ENCODE data around the gene PLD1.

Gene PLD1

DNA sequence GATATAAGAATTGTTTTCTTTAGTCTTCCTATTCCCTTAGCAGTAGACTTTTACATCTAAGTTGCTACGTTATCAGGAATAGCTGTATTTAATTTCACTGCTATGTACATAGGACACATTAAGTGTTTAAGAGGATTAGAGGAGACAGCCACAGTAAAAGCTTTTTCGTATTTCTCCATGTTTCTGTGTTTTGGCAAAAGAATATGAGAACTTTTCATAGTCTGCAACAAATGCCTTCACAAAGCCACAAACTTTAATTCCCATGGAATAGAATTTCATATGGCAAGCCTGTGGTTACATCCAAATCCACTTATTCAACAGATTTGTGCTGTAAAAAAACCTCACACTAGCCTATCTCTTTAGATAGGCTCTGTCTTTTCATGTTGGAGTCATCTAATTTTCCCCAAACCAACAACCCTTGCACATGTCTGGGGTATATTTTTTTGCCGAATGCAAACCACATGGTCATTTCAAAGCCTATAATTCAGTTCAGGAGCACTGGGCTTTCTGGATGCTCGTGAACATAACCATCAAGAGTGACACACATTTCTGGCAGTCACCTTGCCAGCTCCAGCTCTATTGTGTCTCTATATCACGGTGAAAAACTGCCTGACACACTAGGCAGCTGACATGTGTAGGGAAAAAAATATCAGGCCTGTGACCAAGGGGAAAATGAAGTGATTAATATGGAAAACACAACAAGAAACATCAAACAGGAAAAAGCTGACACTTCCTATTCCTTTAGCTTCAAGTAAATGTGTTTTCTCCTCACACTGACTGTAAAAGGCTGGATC lies 19.2 kb downstream of the PLD1 start:
- no peak for DNase-seq

DNA sequence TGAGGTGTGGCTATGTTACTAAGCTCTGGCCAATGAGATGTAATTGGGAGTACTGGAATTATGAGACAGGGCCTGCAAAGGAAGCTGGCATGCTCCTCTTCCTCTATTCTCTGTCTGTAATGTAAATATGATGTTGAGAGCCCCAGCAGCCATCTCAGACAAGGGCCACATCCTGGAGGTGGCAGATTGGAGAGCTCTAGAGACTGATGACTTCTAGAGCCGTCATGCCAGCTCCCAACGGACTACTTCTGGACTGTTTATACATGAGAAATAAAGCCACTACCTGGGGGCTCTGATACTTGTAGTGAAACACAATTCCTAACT lies 19.7 kb downstream of the PLD1 start:
- DNase-seq: no peak

DNA sequence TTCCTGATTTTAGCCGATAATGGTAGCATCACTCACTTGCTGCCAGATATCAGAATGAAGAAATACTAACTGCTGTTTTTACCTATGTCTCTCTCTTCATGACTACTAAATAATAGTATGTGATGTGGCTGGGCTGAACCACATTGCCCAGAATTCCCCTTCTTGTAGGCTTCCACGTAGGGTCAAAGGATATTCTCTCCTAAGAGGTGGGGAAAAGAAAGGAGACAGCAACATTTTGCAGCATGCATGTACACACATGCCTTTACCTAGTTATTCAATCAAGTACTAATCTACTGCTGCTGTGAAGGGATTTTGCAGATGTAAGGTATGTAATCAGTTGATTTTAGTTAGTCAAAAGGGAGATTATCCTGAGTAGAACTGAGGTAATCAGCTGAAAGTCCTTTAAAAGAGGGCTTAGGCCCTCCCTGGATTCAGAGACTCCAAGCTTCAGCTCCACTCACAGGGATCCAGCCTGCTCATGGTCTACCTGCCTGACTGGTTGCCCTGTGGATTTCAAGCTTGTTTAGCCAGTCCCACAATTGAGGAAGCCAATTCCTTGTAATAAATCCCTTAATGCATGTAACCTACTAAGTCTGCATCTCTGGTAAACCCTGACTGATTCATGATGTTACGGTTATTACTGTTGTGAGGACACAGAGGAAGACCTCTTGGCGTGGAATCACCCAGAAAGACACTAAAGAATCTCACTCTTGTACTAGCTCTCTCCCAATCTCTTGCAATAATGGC lies 20.4 kb downstream of the PLD1 start:
- no peak for DNase-seq

DNA sequence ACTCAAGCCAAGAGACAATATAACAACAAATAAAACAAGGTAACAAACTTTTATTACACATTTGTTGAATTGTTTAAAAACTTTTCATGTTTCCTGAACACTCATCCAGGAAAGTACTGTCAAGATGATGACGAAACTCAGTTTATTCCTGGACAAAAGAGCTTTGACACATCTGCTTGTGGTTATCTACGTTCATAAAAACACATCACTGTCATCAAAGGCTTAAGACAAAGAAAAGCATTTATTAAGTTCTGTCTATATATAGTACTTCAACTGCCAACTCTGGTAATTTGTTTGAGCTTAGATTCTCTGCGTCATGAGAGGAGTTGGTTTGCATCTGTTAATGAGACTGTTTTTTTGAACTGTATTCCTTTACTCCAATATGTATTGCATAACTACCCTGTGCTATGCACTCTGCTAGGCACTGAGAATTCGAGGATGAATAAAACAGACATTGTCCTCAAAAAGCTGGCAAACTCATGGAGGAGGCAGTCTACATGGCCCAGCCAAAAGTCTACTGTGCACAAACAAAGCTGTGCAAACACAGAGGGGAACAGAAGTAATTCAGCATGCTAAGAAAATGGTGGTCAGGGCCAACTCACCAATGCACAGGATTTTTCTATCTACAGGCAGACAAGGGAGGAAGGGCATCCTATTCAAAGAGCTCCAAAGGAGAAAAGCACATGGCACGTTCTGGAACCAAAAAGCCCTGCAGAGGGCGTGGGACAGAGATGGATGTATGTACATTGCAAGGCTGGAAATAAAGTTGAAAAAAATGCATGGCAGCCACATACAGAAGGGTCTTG lies 21.5 kb downstream of the PLD1 start:
- no peak for DNase-seq

DNA sequence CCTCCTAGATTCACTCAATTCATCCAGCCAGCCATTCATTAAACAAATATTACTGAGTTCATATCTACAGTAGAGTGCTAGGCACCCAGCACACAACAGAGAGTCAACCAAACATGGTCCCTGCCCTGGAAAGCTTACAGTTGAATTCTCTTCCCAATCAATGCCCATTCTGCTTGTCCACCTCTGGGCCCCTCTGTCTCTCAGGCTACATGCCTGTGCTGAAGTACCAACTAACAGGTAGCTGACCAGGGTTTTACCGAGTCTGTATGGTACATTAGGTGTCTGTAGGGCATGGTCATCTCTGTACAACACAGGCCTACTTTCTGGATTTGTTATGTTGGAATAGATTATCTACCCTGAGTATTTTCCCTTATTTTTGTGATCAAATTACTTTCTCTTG lies 23.3 kb downstream of the PLD1 start:
- DNase-seq: no peak

DNA sequence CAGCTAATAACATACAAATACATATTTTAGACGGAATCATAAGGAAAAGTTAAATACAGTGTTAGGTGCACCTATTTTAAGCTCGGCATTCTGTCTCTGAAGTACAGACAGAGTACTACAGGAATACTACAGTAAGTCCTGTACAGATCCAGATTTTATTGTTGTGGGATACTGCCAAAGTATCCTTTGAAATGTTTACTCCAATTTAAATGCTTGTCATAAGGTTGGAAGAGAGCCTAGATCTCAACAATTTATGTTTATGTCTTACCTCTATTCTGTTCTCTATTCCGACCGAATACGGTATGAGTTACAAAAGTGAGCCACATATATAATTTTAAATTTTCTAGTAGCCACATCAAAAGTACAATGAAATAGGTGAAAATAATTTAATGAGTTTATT lies 25.3 kb downstream of the PLD1 start:
- no peak for DNase-seq

DNA sequence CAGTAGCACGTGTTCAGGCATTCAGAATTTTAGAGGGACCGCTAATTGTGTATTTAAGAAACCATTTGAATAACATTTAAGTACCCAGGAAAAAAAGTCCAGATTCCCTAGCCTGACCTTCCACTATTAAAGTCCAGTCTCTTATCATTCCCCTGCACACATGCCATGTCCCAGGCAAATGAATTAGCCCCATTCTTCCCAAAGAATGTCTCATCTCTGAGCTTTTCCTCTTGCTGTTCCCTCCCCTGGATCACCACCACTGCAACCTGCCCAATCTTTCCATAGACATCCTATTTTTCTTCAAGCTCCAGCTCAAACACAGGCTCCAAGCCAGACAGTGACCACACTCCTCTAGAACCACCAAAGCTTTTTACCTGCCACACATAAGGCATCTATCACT lies 25.9 kb downstream of the PLD1 start:
- no peak for DNase-seq

DNA sequence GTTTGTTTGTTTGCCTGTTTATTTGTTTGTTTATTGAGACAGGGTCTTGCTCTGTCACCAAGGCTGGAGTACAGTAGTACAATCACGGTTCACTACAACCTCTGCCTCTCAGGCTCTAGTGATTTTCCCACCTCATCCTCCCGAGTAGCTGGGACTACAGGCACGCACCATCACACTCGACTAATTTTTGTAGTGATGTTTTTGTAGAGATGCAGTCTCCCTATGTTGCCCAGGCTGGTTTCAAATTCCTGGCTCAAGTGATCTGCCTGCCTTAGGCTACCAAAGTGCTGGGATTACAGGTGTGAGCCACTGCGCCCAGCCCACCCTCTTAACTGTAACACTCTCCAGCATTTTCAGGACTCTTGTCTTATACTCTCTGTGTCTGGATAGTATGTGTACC lies 26.7 kb downstream of the PLD1 start:
- DNase-seq: no peak

DNA sequence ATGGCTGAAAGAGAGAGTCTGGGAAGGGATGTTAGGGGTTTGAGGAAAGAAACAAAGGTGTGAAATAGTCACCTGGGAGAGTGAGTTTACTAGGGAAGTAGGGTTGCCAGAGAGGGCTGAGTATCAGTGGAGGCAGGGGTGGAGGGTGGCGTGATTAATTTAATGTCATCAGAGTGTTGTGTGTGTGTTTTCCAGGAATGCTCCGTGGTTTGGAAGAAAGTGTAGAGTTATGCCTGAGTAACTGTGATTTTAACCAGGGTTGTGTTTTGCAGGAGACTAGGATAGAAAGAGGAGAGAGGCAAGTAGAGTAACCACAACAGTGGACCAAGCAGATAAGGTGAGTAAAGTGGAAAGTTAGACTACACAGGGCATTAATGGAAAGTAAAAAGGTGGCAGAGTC lies 27.2 kb downstream of the PLD1 start:
- DNase-seq: no peak

DNA sequence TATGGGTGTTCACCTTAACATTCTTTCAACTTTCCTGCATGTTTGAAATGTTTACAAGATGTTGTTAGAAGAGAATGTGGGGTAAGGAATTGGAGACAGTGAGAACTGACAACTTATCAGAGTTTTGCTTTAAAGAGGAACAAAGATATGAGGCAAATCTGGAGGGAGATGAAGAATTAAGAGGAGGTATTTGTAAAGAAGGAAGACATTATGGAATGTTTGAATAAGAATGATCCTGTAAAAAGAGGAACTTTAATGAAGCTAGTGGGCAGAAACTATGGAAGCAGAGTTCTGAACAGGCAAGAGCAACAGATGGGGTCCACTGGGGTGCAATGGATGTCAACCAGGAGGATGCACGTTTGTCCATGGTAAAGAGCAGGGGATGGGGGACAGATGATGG lies 27.7 kb downstream of the PLD1 start:
- DNase-seq: no peak

DNA sequence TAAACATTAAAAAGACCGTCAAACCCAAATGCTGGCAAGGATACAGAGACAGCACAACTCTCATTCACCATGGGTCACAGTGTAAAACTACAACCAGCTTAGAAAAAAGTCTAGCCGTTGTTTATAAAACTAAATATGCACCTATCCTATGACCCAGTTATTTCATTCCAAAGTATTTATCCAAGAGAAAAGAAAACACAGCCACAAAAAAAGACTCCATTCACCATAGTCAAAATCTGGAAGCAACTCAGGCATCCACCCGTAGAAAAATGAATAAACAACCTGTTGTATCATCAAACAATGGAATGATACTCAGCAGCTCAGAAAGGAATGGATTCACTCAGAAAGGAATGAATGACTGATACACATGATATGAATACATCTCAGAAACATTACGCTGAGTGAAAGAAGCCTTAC lies 28.6 kb downstream of the PLD1 start:
- no peak for DNase-seq

DNA sequence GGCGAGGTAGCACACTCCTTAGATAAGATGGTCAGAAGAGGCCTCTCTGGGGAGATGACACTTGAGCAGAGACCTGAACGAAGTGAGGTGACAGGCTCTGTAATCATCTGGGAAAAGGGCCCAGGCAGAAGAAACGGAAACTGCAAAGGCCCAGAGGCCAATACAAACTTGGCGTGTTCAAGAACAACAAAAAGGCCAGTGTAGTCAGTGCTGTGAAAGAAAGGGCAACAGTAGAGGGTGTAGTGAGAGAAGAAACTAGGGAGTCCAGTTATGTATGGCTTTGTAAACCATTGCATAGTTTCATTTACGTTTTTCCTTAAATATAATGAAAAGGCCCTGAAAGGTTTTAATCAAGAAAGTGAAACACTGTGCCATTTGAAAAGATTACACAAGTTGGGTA lies 31.8 kb downstream of the PLD1 start:
- DNase-seq: no peak

DNA sequence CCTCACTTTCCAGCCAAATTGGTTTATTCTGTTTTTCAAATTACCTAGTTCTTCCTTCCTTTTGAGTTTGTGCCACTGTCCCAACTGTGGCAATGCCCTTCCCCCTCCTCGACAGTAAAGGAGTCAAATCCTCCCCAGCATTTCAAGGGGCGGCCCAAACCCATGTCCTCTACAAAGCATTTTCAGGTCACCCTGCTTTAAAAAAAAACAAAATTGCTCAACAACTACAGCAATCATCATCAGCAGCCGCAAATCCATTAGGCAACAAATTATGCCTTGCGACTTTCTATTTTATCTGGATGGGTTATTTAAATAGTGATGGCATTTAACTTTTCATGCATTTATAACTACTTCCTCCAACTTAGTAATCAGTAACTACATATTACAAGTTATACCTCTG lies 32.7 kb downstream of the PLD1 start:
- no peak for DNase-seq

DNA sequence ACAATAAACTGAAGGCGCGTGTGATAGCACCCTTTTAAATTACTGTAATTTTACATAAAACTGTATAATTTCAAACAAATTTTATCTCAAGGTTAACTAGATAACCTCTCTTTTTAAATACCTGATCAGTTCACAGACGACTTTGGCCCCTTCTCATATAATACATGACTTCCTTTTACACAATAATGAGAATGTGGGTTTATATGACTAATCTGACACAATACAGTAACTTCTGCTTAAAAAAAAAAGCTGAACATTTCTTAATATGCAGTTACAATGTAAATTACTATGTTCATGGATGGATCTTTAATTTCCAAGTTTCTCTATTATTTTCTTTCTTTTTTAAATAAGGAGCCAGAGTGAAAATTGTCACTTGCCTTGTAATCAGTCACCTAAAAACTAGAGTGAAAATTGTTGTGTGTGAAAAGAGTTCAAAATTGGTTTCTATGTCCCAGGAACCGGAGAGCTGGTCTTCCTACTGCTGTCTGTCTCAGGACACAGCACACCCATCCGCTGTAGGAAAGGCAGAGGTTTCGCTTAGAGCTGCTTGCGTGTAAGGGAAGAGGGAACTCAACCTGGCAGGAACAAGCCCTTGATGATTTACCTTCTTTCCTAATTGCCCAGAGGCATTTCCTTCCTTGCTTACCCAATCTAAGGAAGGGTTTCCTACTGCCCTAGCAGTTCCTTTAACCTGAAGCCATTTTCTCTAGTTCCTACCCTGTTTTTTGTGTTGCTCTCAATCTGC lies 33.3 kb downstream of the PLD1 start:
- DNase-seq: no peak

DNA sequence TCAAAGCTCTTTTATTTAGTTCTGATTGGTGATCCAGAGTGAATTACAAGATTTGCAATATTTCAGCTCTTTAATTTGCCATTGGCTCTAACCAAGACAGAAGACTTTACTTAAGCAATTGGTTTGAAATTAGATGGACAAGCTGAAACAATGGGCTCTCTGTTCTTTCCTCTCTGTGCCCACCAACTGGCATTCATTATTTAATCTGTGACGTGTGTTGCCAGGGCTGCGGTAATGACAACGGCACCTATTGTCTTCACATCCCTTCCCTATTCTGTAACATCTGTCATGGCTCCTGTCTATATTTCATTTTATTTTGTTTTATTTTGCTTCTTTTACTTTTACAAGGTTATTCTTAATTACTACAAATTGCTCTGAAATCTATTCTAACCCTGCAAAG lies 33.9 kb downstream of the PLD1 start:
- DNase-seq: no peak

DNA sequence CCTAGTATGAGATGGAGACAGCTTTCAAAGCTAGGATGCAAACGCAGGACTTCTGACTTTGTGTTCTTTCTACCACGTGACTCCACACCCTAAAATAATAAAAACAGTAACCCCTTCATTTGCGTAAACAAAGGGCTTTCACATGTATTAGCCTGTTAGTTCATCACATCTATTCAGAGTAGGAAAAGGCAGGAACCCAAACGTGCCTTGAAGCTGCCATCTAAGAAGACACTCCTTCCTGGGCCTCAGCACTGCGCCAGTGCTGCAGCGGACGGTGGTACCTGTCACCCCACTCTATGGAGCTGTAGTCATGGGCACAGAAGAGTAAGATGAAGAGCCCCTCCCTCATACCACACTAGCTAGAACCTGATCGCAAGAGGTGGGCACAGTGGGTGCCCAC lies 34.3 kb downstream of the PLD1 start:
- DNase-seq: no peak

DNA sequence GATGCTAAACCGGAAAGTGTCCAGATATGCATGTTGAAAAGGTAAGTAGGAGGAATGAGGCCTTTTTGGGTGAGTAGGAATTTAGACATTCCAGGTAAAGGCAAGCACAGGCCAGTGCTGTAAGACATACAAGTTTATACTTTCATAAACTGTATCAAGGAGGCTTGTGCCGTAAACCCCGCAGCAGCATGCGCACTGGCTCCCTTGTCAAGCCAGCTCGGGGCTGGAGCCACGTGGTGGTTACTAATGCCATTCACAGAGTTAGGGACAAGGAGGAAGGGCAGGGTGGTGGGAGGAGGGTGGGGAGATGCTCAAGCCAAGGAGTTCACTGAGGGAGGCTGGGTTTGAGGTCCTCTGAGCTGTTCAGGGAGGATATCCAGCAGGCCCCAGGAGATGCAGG lies 35.8 kb downstream of the PLD1 start:
- DNase-seq: no peak

DNA sequence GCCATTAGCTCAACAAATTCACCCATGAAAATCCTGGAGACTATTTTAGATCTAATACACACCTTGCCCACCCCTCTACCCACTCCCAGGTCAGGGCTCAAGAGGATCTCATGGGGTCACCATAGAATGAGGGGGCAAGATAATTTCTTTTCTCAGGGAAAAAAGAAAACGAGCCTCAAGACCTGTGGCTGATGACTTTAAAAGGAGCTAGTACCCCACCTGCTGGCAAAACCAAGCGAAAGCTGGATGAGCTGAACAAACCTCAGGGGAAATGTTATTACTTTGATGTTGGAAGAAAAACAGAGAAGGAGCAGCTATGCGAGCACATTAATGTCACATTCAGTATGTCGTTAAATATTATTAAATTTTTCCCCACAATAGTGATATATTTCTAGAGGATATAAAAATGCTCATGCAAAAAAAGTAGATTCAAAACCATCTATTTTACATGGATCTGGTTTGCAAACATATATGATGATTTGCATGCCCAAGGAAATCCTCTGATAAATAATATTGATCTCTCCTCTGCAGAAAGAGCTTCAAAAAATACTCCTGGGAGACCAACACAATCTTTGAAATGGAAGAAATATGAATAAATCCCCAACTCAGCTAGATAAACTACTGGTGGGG lies 37.7 kb downstream of the PLD1 start:
- no peak for DNase-seq

DNA sequence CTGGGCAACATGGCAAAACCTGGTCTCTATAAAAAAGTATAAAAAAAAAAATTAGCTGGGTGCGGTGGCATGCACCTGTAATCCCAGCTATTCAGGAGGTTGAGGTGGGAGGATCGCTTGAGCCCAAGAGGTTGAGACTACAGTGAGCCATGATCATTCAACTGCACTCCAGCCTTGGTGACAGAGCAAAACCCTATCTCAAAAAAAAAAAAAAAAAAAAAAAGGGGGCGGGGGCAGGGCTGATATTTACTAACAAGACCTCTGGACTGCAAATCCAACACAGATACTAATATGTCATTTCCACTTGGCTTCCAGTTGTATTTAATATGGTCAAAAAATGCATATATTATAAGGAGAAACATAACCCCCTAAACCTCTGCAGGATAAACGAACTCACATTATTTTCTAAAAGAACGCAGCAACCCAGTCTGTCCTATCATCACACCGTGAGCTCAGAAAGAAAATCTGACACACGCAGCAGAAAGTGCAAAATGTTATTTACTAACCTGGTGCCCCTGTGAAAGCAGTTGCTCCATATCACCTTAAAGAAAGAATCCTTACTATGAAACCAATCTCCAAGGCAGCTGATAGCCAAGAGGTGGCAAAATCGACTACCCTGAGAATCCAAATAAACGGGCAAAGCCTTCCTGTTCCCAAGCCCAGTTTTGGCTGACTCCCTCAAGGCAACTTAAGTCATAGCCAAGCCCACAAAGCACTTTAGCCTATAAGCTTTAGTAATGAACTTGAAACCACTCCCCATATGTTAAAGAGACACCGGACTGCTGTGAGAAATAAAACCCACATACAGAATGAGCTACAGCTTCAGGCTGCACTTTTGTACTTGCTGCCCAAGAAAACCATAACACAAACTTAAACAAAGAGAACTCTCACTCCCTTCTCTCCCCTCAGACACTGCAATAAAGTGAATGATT lies 39.3 kb downstream of the PLD1 start:
- no peak for DNase-seq

DNA sequence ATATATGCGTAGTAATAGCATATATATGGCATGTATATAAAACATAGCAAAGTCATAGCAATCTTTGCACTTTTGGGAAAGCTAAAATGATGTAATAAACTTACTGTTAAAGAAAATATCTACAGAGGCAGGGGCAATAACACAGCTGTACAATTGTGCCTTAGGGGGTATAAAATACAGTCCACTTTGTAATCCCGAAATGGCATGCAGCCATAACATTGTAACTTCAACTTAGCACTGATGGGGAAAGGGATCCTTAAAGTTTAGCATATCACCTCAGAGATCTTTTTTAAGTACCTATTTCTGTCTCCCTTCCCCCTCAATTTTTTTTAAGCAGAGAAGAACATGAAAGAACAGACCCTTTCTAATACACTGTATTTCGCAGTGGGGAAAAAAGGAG lies 40.8 kb downstream of the PLD1 start:
- no peak for DNase-seq

DNA sequence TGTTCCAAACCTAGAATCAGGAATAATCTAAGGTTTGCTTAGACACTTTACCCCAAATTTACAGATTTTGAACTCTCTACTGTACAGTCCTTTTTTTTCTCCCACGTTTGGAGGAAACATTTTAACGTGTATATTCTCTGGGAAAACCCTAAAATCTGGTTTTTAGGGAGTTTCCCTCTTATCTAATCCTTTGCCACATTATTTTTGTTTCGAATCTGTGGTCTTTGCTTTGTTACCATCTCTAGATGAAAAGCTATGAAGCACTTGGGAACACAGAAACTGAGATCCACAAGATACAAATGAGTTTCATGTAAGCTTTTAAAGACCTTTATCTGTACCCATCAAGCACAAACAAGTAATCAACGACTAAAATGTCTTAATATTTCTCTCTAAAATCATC lies 41.3 kb downstream of the PLD1 start:
- no peak for DNase-seq
